ENCODE results near the gene TMEM253.
A peak's percentile ranks its signal among the peaks of the same experiment; 100 is the strongest.

TMEM253 gene

DNA sequence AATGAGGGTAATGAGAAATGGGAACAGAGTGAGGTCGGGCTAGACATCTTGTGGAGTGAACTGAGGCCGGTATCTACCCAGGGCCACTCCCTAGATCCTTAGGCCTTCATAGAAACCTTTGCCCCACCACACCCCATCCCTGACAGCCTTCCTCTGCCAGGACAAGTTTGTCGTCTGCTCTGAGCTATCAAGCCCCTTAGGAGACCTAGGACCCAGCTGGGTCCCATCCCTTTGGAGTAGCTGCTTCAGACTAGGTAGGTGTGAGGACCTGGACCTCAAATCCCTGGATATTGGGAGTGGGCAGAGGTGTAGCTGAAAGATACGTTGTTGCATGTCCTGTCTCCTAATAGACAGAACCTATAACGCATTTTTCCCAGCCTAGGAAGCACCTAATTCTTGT is at the start of gene TMEM253:
Gene TMEM253, plus strand, starts transcription at position 136 of the 400 bp plus-strand sequence. CDS start 278 bp downstream, outside the sequence.
- FAIRE-seq, result no peak

DNA sequence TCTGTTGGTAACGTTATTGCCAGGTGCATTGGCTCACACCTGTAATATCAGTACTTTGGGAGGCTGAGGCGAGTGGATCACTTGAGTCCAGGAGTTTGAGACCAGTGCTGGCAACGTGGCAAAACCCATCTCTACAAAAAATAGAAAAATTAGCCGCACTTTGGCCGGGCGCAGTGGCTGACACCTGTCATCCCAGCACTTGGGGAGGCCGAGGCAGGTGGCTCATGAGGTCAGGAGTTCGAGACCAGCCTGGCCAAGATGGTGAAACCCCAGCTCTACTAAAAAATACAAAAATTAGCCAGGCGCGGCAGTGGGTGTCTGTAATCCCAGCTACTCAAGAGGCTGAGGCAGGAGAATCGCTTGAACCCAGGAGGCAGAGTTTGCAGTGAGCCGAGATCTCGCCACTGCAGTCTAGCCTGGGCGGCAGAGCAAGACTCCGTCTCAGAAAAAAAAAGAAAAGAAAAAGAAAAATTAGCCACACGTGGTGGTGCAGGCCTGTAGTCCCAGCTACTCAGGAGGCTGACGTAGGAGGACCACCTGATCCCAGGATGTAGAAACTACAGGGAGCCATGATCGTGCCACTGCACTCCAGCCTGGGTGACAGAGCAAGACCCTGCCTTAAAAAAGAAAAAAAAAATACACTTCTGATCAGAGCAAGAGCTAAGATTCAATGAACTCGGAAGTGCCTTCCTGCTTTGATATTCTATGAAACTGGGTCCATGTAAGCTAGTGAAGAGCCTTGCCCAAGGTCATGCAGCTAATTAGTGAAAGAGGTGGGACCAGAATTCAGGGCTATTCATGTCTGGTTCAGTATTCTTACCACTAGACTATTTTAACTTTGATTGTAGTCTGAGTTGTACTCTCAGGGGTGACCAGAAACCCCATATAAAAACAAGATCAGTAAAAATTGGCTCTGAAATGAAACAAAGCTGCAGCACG is 47.4 kb upstream of the TMEM253 start:
- DNase-seq (ENCODE audit: insufficient read length, low spot score) (no peak), FAIRE-seq (no peak)
- TF ChIP-seq POLR2A (IDR thresholded peaks at IDR 0.05; ENCODE audit: low read depth, low read length), result no peak

More for the DNA sequence above, at the start of gene TMEM253:
- DNase-seq (ENCODE audit: insufficient read length, low spot score), result no peak
- no peak for TF ChIP-seq POLR2A (IDR thresholded peaks at IDR 0.05; ENCODE audit: low read depth, low read length)

DNA sequence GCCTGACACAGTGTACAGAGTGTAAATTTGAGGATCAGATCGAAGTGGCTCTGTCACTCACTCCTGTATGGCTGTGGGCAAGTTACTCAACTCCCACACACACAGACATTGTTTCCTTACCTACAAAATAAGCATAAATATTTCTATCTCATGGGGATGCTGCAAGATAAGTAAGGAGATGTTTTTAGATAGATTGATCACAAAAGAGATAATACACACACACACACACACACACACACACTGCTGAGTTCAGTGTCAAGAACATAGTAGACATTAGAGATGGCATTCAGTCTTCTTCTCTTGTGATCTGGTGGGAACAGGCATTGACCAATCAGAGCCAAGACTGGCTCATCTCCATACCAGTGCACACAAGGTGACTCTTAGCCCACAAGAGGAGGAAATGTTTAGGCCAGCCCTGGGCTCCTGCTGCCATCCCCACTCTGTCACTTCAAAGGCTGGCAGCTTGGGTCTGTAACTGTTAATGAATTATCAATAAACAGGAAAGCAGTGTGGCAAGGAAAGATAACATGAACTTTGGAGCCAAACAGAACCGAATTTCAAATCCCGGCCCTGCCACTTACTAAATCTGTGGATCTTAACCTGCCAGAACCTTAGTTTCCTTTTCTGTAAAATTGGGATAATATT is 46.6 kb upstream of the TMEM253 start:
- no peak for FAIRE-seq

DNA sequence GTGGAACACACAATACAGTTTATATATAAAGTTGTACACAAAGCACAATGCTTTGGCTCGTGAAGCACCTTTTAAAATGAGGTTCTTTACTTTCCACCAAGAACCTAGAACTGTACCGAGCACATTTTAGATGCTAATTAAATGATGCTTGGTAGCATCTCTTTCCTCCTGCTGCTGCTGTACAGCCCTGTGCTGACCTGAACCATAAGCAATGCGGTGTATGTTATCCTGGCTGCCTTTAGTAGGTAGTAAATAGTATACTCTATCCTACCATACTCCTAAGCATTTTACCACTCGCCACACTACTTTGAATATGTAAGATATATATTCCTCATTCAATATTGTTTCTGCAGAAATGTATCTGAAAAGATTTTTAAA is 46.1 kb upstream of the TMEM253 start:
- DNase-seq (ENCODE audit: insufficient read length, low spot score) (no peak), FAIRE-seq (no peak)
- TF ChIP-seq POLR2A (IDR thresholded peaks at IDR 0.05; ENCODE audit: low read depth, low read length), result no peak

More for the DNA sequence above, 46.6 kb upstream of the TMEM253 start:
- no peak for TF ChIP-seq POLR2A (IDR thresholded peaks at IDR 0.05; ENCODE audit: low read depth, low read length)
- no peak for DNase-seq (ENCODE audit: insufficient read length, low spot score)

DNA sequence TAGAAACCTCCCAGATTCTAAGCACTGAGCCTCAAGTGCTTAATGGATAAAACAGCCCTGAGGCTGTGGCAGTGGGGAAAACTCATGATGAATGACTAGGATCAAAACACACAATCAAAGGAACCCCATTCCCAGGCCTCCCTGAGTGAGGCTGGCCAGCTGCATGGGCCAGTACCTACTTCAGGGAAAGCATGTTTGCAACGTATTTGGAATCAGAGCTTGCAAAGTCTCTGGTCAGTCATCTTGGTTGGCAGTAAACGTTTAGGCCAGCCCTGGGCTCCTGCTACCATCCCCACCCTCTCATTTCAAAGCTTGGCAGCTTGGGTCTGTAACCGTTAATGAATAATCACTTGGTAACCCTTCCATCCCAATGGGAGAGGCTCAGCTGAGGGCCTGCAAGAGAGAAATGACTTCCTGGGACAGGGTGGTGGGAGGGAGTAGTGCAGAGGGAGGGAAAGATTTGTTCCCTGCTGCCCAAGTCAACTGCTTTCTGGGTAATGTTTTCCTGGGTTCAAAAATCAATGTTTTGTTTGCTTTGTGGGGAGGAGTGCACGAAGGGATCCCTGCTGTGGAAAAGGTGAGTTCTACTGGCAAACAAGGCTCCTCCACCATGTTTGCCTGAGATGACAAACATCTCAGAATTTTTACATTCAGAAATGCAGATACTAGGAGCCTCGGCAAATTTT is 45.3 kb upstream of the TMEM253 start:
- no peak for TF ChIP-seq POLR2A (IDR thresholded peaks at IDR 0.05; ENCODE audit: low read depth, low read length)
- no peak for FAIRE-seq
- DNase-seq (ENCODE audit: insufficient read length, low spot score), result no peak

DNA sequence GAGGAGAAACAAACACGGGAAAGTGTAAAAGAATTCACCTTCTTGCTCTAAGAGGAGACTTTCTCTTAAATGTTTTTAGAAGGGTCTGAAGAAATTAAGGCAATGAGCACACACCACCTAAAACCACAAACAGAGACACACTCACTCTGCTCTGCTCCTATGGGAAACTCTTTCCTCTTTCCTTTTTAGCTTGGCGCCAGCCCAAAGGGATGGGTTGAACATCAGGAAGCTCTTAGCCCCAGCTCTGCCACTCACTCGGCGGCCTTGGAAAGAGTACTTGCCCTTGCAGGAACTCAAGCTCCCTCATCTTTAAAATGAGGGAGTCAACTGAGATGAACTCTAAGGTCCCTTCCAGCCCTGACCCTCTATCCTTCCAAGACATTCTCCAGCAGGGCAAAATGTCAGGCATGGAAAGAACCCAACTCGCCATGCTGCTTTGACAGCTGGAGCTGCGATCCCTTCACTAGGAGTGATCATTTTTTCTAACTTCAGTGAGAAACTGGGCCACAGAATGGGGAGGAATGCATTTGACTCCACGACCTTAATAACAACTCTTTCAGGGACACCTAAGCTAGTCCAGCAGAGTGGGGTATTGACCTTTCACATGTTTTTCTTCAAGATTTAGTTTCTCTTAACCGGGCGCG is 44.2 kb upstream of the TMEM253 start:
- no peak for TF ChIP-seq POLR2A (IDR thresholded peaks at IDR 0.05; ENCODE audit: low read depth, low read length)
- DNase-seq (ENCODE audit: insufficient read length, low spot score) (no peak), FAIRE-seq (no peak)

DNA sequence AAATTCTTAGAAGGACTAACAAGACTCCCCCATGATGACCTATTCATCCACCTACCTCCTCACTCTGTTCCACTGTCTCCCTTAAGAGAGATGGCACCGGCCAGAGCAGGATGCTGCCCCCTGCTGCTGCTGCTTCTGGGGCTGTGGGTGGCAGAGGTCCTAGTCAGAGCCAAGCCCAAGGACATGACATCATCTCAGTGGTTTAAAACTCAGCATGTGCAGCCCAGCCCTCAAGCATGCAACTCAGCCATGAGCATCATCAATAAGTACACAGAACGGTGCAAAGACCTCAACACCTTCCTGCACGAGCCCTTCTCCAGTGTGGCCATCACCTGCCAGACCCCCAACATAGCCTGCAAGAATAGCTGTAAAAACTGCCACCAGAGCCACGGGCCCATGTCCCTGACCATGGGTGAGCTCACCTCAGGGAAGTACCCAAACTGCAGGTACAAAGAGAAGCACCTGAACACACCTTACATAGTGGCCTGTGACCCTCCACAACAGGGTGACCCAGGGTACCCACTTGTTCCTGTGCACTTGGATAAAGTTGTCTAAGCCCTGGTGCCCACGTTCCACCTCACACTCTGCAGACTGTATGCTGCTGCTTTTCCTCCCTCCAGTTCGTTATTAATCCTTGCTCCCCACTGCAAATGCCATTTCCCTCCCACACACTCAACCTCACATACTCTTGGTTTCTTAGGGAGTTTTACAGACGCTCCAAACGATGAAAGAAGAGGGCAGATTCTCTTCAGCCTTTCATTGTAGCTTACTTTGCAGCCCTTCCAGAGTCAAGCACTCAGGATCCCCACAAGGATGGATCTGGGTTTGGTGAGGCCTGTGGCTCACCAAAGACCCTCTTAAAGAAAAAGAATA is 42.8 kb upstream of the TMEM253 start, which contains the start of gene RNASE8:
Gene RNASE8, plus strand, starts transcription at position 20 of the 873 bp plus-strand sequence. Its CDS starts 71 bp downstream, at position 91.
- DNase-seq (ENCODE audit: insufficient read length, low spot score), result no peak
- FAIRE-seq, result no peak
- no peak for TF ChIP-seq POLR2A (IDR thresholded peaks at IDR 0.05; ENCODE audit: low read depth, low read length)

DNA sequence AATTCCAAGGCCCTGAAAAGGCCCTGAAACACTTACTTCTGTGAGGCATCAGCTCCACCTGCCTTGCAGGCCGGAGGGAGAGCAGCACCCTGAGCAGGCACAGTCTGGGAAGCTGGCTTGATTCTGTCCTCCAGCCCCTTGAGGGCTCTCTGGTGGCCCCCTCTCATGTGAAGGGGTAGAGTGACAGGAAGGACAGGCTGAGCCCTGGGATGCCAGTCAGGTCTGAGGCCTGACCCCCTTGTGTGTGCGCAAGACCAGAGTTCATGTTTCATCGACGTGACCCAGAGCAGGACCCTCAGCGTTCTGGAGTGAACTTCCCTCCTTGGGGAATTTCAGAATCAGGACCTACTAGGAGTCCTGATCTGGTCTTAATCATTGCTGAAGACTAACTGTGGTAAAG is 42.0 kb upstream of the TMEM253 start:
- FAIRE-seq, result no peak
- DNase-seq (ENCODE audit: insufficient read length, low spot score), result no peak
- TF ChIP-seq POLR2A (IDR thresholded peaks at IDR 0.05; ENCODE audit: low read depth, low read length), result no peak

DNA sequence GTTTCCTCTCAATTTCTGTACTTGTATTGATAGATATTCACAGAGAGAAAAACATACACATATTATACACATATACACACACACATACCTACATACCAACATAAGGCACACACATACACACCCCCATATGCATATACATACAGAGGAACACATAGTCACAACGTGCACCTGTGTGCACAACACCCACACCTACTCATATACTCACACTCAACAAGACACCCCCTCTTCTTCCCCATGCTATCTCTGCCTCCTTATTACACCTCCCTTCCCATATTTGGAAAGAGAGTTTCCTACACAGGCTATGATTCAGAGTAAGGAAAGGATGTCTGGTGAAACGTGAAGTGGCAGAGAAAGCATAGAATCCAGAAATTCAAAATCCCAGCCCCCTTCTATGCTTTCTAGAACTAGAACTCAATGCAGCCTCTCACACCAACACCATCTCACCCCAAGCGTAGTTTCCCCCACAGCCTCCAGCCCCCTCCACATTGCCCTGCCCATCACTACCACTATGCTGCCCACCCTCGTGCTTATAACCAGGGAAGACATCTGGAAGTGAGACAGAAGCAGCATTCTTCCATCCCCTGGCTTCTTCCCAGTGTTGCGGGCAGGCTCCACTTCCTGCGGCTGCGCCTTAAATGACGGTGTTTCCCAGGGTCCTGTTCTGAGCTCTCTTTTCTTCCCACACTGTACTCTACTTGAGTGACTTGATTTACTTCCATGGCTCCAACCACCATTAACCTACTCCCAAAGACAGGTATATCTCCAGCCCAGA is 40.8 kb upstream of the TMEM253 start:
- DNase-seq (ENCODE audit: insufficient read length, low spot score) (no peak), FAIRE-seq (no peak)
- TF ChIP-seq POLR2A (IDR thresholded peaks at IDR 0.05; ENCODE audit: low read depth, low read length), result no peak

DNA sequence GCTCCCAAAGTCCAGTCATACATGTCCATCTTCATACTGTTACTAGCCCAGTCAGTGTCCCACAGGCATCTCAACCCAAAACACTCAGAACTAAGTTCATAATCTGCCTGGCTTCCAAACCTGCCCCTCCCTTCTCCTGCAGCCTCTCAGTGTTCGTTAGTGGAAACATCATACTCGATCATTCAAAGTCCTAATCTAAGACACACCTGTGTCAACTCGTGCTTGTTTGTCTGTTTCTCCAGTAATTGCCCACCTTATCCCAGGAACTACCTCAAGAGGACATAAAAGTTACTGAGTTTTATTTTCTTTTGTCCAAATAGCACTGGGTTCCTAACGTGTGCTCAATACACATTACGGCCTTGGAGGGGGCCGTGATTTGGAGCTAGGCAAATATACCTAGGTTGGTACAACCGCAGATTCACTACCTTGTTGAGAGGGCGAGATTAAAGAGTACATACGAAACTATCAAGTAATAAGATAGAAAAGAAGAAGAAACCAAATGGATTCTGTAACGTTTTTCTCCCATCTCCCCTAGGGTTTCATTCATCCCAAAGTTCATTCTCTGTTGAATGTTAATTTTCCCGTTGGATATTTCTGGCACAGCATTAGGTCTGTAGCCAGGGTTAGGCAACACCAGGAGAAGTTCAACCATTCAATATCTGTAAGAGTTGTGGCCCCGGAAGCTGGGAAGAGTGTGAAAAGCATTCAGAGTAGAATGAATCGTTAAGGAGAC is 40.1 kb upstream of the TMEM253 start:
- no peak for DNase-seq (ENCODE audit: insufficient read length, low spot score)
- no peak for TF ChIP-seq POLR2A (IDR thresholded peaks at IDR 0.05; ENCODE audit: low read depth, low read length)
- FAIRE-seq, result no peak

DNA sequence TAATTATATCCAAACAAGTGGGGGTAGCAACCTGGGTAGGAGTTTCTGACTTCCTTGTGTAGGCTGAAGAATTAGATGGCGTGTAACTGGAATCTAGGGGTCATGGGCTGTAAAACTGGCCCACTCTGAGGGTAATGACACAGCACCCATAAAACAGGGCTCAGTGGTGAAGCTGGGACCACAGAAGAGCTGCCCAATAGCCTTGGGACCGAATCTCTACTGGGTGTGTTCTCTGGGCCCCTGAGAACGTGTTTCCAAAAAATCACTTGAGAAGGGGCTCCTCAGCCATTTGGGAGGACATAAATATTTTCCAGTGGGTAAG is 39.6 kb upstream of the TMEM253 start:
- no peak for TF ChIP-seq POLR2A (IDR thresholded peaks at IDR 0.05; ENCODE audit: low read depth, low read length)
- DNase-seq (ENCODE audit: insufficient read length, low spot score), result no peak
- FAIRE-seq, result no peak

DNA sequence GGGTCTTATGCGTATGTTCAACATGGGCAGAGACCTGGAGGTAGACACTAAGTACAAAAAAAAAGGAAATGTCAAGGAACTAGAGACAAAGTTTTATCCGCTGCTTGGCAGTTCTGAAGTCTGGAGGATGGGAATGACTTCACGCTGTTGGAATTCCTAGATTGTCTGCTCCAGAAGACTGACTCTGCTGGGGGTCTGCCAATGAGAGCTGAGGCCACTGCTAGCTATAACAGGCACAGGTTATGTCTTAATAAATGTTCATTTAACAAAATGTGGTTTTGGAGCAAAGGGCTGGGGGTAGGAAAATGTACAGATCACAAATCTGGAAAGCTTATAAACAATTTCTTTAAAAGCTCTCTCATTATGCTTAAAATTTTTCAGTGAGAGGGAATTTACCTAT is 37.4 kb upstream of the TMEM253 start:
- no peak for TF ChIP-seq POLR2A (IDR thresholded peaks at IDR 0.05; ENCODE audit: low read depth, low read length)
- no peak for DNase-seq (ENCODE audit: insufficient read length, low spot score)
- FAIRE-seq, result peak; percentile 86

Measured in H54 (cell line).